HL-60 (cell line): ENCODE data around the gene TENM4.

Source experiments
- DNase-seq, 2 experiments: peaks; one replicate each; pipeline ENCODE4 v3.0.0-alpha.2; 2010 to 2020; ENCODE audit warnings: low read depth in 1 of 2, low spot score in 1 of 2
- H3K27ac ChIP-seq: fragments of 250-450 bp; sonication (Bioruptor Pico); replicated peaks from 2 replicates; pipeline ENCODE4 v1.5.1; 2020; ENCODE audit warnings: mild to moderate bottlenecking, moderate library complexity
- H3K27me3 ChIP-seq: fragments of 250-450 bp; sonication (Bioruptor Pico); 2 replicates; pipeline ENCODE4 v1.5.1; 2021; ENCODE audit warnings: mild to moderate bottlenecking, moderate library complexity; ENCODE audit not compliant: insufficient read depth, poor library complexity, severe bottlenecking
- H3K4me3 ChIP-seq: replicated peaks from 2 replicates; pipeline ENCODE4 v1.5.1; 2011; ENCODE audit warnings: mild to moderate bottlenecking, control low read depth, low read length; ENCODE audit not compliant: insufficient read depth
- CTCF ChIP-seq: IDR thresholded peaks from one replicate; pipeline ENCODE4 v1.5.1; 2011; ENCODE audit warnings: low read length, control low read depth, inconsistent platforms; ENCODE audit not compliant: insufficient read depth
- GABPA ChIP-seq: IDR thresholded peaks from 2 replicates; pipeline ENCODE4 v1.6.1; 2012; ENCODE audit warnings: low read depth
- POLR2AphosphoS5 ChIP-seq: IDR thresholded peaks from 2 replicates; pipeline ENCODE4 v1.6.1; 2012; ENCODE audit warnings: low read depth
- REST ChIP-seq: IDR thresholded peaks from 2 replicates; pipeline ENCODE4 v1.6.1; 2012; ENCODE audit warnings: low read depth; ENCODE audit not compliant: insufficient replicate concordance
- SPI1 ChIP-seq: IDR thresholded peaks from 2 replicates; pipeline ENCODE4 v1.6.1; 2012; ENCODE audit warnings: low read depth, mild to moderate bottlenecking, borderline replicate concordance

TENM4 gene

GRCh38 chr11:78938036-78938435 is 502.8 kb downstream of the TENM4 start:
- TF ChIP-seq POLR2AphosphoS5 (no peak), SPI1 (no peak), REST (no peak), GABPA (no peak), CTCF (no peak)
- Histone ChIP-seq H3K4me3 (no peak overlapping the region), H3K27me3 (peaks cover 2% of the 10 kb centered on the region), H3K27ac (no peak overlapping the region)
- DNase-seq = no peak

- Histone ChIP-seq H3K4me3 (no peak overlapping the region), H3K27me3 (peaks cover 2% of the 10 kb centered on the region), H3K27ac (no peak overlapping the region)
- DNase-seq = peak; percentile 22 to 24
- no peak for TF ChIP-seq GABPA
- no peak for TF ChIP-seq CTCF
- no peak for TF ChIP-seq SPI1
Observed at GRCh38 chr11:78935398-78936068, 505.3 kb downstream of the TENM4 start.

GRCh38 chr11:78933350-78933749 is 507.5 kb downstream of the TENM4 start:
- DNase-seq = no peak
- TF ChIP-seq REST (no peak), CTCF (no peak), GABPA (no peak), SPI1 (no peak), POLR2AphosphoS5 (no peak)
- H3K4me3 ChIP-seq = no peak overlapping the region
- peaks cover 2% of the 10 kb centered on the region for H3K27me3 ChIP-seq
- no peak overlapping the region for H3K27ac ChIP-seq

- no peak overlapping the region for H3K27ac ChIP-seq
- TF ChIP-seq GABPA (no peak), CTCF (no peak), POLR2AphosphoS5 (no peak), SPI1 (no peak), REST (no peak)
- H3K4me3 ChIP-seq = no peak overlapping the region
- H3K27me3 ChIP-seq = peaks cover 2% of the 10 kb centered on the region
- DNase-seq = no peak
Observed at GRCh38 chr11:78932757-78933156, 508.1 kb downstream of the TENM4 start.
